Esophagus squamous epithelium (tissue), 5 donors: Measurements from ENCODE around the gene ZFPM1. TPM values are rescaled to one million over a fixed set of nuclear protein-coding genes. Genes with fewer than 3 reads are reported as not detected.

Experiments
- DNase-seq: peaks from one replicate; lab custom pipeline; 2025; lab: John Stamatoyannopoulos, UW
- H3K27ac ChIP-seq, 4 donors: fragments of 200-600 bp; sonication (generic); one replicate each; pipeline ENCODE4 v1.5.1; 2016 to 2019; ENCODE audit warnings: mild to moderate bottlenecking in 1 of 4
- H3K27me3 ChIP-seq, 4 donors: fragments of 200-600 bp; sonication (generic); 1 replicate in 3 of 4; 2 replicates in 1 of 4; pipeline versions ENCODE4 v1.5.1 to v1.6.0; 2017 to 2021; ENCODE audit warnings: antibody characterized with exemption in 1 of 4
- H3K36me3 ChIP-seq, 3 donors: fragments of 200-600 bp; sonication (generic); one replicate each; pipeline ENCODE4 v1.5.1; 2016 to 2019
- H3K4me1 ChIP-seq, 3 donors: fragments of 200-600 bp; sonication (generic); one replicate each; pipeline ENCODE4 v1.5.1; 2017 to 2019
- H3K4me3 ChIP-seq, 4 donors: fragments of 200-600 bp; sonication (generic); 1 replicate in 3 of 4; 2 replicates in 1 of 4; pipeline ENCODE4 v1.5.1; 2016 to 2019; ENCODE audit warnings: mild to moderate bottlenecking in 2 of 4, moderate library complexity in 1 of 4
- H3K9me3 ChIP-seq, 3 donors: fragments of 200-600 bp; sonication (generic); one replicate each; pipeline ENCODE4 v1.5.1; 2016 to 2019
- POLR2A ChIP-seq, 4 donors: fragments of 450-650 bp; IDR thresholded peaks; one replicate each; pipeline ENCODE4 v1.6.1; 2017; ENCODE audit warnings: antibody characterized with exemption in 4 of 4, mild to moderate bottlenecking in 4 of 4, moderate library complexity in 3 of 4
- WGBS, 2 donors: methylation state at CpG; one replicate each; pipeline ENCODE4 v1.1.5; 2018; 5-methylcytosine and 5-hydroxymethylcytosine counted together
- intact Hi-C: fragments of 100-400 bp; cut with DNase I; formaldehyde crosslinking; loops from one replicate; pipeline ENCODE4 v1.15.0; 2022
- total RNA-seq, 4 donors: library from RNA; depleted of rRNA; stranded (reverse); fragments of >200 nt; gene quantifications; one replicate each; pipeline ENCODE4 v1.1.0, GENCODE V29; 2016
- TF ChIP-seq, protein P1 (sequence below), 6 experiments: fragments of 450-650 bp in 4 of 6; fragments of 200-600 bp in 2 of 6; sonication (generic) in 2 of 6; IDR thresholded peaks; one replicate each; pipeline ENCODE4 v1.5.1; 2016 to 2019; ENCODE audit warnings: antibody characterized with exemption in 6 of 6, mild to moderate bottlenecking in 4 of 6, moderate library complexity in 4 of 6
- donor health status: DM: yes; HTN: yes; CAD: no.

Gene ZFPM1
- total RNA-seq, 4 donors from 2014 or later: 0.67 to 1.7 (median 1.2) TPM

DNA sequence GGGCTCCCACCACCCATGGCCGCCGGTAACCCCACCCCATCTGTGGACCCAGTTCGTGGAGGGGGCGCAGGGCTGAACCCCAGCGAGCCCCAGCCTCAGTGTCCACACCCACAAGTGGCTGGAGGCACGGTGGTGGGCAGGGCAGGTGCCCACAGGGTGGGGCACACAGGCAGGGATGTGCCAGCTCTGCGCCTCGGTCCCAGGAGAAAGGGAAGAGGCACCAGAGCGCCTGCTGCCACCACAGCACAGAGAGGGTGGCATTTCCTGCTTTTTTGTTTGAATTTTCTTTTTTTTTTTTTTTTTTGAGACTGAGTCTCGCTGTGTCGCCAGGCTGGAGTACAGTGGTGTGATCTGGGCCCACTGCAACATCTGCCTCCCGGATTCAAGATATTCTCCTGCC is 19.0 kb downstream of the ZFPM1 start:
- Histone ChIP-seq H3K36me3 (no peaks in the 10 kb centered on the region), H3K9me3 (no peaks in the 10 kb centered on the region), H3K4me3 (no peak overlapping the region), H3K4me1 (peaks cover 0 to 13% (median 0%) of the 10 kb centered on the region in 3 donors), H3K27me3 (no peaks in the 10 kb centered on the region), H3K27ac (no peak overlapping the region)
- no peak for DNase-seq
- no peak for TF ChIP-seq POLR2A (IDR thresholded peaks at IDR 0.05)
- TF ChIP-seq, protein P1, sequence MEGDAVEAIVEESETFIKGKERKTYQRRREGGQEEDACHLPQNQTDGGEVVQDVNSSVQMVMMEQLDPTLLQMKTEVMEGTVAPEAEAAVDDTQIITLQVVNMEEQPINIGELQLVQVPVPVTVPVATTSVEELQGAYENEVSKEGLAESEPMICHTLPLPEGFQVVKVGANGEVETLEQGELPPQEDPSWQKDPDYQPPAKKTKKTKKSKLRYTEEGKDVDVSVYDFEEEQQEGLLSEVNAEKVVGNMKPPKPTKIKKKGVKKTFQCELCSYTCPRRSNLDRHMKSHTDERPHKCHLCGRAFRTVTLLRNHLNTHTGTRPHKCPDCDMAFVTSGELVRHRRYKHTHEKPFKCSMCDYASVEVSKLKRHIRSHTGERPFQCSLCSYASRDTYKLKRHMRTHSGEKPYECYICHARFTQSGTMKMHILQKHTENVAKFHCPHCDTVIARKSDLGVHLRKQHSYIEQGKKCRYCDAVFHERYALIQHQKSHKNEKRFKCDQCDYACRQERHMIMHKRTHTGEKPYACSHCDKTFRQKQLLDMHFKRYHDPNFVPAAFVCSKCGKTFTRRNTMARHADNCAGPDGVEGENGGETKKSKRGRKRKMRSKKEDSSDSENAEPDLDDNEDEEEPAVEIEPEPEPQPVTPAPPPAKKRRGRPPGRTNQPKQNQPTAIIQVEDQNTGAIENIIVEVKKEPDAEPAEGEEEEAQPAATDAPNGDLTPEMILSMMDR (IDR thresholded peaks at IDR 0.05): no peak
- 36 to 53% methylated on average over 3 to 7 of the region's 12 CpGs for WGBS, 2 donors
- intact Hi-C loops: no loop called here

DNA sequence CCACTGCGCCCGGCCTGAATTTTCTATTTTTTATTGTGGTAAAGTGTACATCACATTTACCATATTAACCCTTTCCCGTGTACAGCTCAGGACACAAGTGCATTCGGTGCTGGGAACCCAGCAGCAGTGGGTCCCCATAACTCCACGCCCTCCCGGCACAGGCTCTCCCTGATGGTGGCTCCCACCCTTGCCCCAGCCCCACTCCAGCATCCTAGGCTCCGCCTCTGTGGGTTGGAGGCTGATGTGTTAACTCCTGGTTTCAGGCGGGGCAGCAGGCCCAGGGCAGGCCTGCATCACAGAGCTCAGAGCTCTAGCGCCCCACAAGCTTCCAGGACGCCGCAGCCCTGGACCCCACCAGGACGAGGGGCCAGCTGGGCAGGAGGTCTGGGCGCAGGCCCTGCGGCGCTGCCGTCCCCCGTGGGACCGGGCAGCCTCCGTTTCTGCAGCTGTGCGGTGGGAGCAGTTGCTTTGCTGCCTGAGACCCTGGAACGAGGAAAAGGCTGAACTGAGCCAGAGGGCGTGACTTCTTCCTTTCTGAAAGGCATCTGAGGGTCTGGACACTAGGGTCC is 19.6 kb downstream of the ZFPM1 start:
- no peak for DNase-seq
- intact Hi-C loops: no loop called here
- Histone ChIP-seq H3K27me3 (no peaks in the 10 kb centered on the region), H3K4me3 (no peak overlapping the region), H3K4me1 (peaks cover 0 to 13% (median 0%) of the 10 kb centered on the region in 3 donors), H3K36me3 (no peaks in the 10 kb centered on the region), H3K9me3 (no peaks in the 10 kb centered on the region), H3K27ac (no peak overlapping the region)
- no peak for TF ChIP-seq POLR2A (IDR thresholded peaks at IDR 0.05)
- TF ChIP-seq, protein P1 (IDR thresholded peaks at IDR 0.05): no peak
- WGBS, 2 donors: 80 to 81% methylated on average over 6 to 7 of the region's 22 CpGs

DNA sequence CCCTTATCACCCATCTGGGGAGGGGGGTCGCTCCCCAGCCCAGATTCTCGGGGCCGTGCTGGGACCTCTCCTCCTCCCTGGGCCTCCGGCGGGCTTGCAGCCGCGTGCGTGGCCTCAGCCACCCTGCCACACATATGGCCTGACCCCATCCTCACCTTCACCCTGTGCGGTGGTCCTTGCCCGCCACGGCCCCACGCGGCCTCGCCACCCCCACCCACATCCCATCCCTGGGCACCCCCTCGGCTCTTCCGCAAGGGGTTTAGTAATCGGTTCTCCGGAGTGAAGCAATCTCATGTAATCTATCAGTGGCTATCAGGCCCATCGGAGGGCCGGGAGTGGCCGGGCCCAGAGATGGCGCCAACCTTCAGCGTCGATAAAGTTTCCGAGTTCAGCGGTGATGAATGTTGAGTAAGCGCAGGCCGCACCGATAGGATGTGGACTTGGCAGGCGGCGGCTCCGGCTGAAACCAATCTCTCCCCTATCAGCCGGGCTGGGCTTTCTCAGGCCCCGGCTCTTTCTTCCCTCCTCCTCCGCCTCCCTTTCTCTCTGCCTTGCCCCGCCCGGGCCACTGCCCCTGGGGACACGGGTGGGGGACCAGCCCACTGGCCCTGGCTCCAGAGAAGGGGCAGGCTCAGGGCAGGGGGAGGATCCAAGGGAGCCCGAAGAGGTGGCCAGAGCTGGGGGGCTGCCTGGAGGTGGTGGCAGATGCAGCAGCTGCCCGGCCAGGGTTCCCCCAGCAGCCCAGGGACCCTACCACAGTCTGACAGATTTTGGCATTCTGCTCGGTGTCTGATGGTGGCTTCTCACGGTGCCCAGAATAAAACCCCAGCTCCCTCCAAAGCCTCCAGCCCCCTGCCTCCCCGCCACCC is 20.8 kb downstream of the ZFPM1 start:
- H3K36me3 ChIP-seq: no peaks in the 10 kb centered on the region
- H3K4me1 ChIP-seq: peaks cover 0 to 7% (median 0%) of the 10 kb centered on the region in 3 donors
- TF ChIP-seq, protein P1 (IDR thresholded peaks at IDR 0.05): no peak
- no peak for TF ChIP-seq POLR2A (IDR thresholded peaks at IDR 0.05)
- H3K4me3 ChIP-seq: no peak overlapping the region
- no peaks in the 10 kb centered on the region for H3K27me3 ChIP-seq
- intact Hi-C loops: no loop called here
- no peak for DNase-seq
- 84 to 91% methylated on average over 7 to 18 of the region's 43 CpGs for WGBS, 2 donors
- H3K27ac ChIP-seq: peak overlapping the region in 1 of 4 donors; percentile 38
- no peaks in the 10 kb centered on the region for H3K9me3 ChIP-seq

DNA sequence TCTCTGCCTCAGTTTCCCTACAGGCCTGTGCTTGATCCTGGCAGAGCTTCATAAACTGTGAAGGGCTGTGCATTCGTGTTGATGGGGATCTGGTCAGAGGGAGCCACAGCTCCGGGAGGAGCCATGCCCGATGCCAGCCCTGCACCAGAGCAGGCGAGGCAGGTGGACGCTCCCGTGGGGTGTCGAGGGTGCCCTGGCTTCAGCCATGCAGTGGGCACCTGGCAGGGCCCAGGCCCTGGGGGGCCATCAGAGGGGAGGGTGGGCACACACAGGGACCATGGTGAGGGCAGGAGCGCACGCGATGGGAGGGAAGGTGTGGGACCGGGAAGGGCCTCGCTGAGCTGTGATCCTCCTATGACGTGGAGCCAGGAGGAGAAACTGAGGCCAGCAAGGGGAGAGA is 22.0 kb downstream of the ZFPM1 start:
- DNase-seq: no peak
- H3K4me3 ChIP-seq: no peak overlapping the region
- H3K36me3 ChIP-seq: no peaks in the 10 kb centered on the region
- H3K9me3 ChIP-seq: no peaks in the 10 kb centered on the region
- H3K4me1 ChIP-seq: no peaks in the 10 kb centered on the region
- TF ChIP-seq, protein P1 (IDR thresholded peaks at IDR 0.05): no peak
- TF ChIP-seq POLR2A (IDR thresholded peaks at IDR 0.05): no peak
- intact Hi-C loops: no loop called here
- no peaks in the 10 kb centered on the region for H3K27me3 ChIP-seq
- no peak overlapping the region for H3K27ac ChIP-seq
- 86 to 95% methylated on average over 6 to 9 of the region's 13 CpGs for WGBS, 2 donors

DNA sequence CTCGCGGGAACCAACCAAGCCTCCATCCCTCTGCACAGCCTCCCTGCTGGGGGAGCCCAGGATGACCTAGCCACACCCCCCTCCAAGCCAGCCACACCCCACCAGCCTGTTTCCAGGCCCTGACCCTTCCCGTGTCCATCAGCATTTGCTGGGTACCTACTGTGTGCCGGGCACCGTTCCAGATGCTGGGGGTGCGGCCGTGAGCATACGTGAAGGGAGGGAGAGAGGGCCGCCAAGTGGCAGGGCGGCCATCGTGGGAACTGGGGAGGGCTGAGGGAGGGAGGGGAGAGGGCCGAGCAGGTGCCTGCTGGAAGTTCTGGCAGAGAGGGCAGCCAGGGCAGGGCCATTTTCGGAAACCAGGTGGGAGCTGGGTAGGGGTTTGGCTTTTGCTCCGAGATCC is 23.1 kb downstream of the ZFPM1 start:
- Histone ChIP-seq H3K36me3 (no peaks in the 10 kb centered on the region), H3K27me3 (peaks cover 0 to 3% (median 0%) of the 10 kb centered on the region in 4 donors), H3K4me1 (no peaks in the 10 kb centered on the region), H3K9me3 (no peaks in the 10 kb centered on the region), H3K27ac (no peak overlapping the region), H3K4me3 (no peak overlapping the region)
- intact Hi-C loops: no loop called here
- DNase-seq: no peak
- whole genome bisulfite sequencing, 2 donors: 80 to 100% methylated on average over 4 to 6 of the region's 14 CpGs
- TF ChIP-seq POLR2A (IDR thresholded peaks at IDR 0.05): no peak
- TF ChIP-seq, protein P1 (IDR thresholded peaks at IDR 0.05): no peak
